ENCODE measurements around the gene ANKRD12. TPM values are rescaled to one million over a fixed set of nuclear protein-coding genes. Genes with fewer than 3 reads are reported as not detected.

ANKRD12 gene
- total RNA-seq, 6 experiments from 2014 or later = 26.5 to 31.3 (median 29.8) TPM

DNA sequence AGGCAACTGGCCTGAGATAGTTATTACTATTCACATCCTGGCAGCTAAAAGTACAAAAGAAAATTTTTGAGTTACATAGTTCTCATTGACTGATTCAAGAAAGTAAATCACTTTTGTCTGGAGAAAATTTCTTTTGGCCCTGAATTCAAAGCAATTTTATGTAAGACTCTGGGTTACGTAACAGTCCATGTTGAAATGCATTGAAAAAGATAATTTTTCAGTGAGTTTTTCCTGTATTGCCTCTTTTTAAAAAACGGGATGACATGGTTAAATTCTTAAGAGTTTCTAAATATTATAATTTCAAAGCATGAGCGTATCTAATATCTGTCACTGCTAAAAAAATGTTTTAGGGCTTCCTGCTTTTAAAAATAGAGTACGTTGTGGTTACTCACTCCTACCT is 72.7 kb downstream of the ANKRD12 start:
- Mint-ChIP-seq H3K36me3 (ENCODE audit: low read depth) (peaks cover 20% of the 10 kb centered on the region), H3K9me3 (no peaks in the 10 kb centered on the region), H3K27me3 (ENCODE audit: insufficient read depth) (no peaks in the 10 kb centered on the region), H3K4me3 (no peak overlapping the region), H3K27ac (no peak overlapping the region), H3K4me1 (ENCODE audit: low read depth) (peaks cover 20% of the 10 kb centered on the region)
- DNase-seq = no peak
- TF ChIP-seq, protein P1, sequence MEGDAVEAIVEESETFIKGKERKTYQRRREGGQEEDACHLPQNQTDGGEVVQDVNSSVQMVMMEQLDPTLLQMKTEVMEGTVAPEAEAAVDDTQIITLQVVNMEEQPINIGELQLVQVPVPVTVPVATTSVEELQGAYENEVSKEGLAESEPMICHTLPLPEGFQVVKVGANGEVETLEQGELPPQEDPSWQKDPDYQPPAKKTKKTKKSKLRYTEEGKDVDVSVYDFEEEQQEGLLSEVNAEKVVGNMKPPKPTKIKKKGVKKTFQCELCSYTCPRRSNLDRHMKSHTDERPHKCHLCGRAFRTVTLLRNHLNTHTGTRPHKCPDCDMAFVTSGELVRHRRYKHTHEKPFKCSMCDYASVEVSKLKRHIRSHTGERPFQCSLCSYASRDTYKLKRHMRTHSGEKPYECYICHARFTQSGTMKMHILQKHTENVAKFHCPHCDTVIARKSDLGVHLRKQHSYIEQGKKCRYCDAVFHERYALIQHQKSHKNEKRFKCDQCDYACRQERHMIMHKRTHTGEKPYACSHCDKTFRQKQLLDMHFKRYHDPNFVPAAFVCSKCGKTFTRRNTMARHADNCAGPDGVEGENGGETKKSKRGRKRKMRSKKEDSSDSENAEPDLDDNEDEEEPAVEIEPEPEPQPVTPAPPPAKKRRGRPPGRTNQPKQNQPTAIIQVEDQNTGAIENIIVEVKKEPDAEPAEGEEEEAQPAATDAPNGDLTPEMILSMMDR (IDR thresholded peaks at IDR 0.05) = no peak

DNA sequence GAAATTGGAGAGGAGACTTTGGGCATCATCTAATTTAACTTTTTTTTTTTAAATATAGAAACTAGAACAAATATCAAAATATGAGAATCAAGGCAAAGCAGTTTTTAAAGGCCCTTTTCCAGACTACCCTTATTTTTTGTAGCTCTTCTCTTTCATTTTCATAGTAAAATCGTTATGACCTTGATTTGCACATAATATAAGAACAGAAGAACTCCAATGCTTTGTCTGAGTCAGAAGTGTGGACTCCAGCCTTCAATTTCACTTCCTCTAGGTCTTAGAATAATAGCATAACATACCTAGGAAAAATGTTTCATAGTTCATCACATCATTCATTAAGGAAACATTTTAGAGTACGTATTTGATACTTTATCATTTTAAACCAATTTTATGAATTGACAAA is 74.4 kb downstream of the ANKRD12 start:
- Mint-ChIP-seq H3K4me3 (no peak overlapping the region), H3K4me1 (ENCODE audit: low read depth) (peaks cover 20% of the 10 kb centered on the region), H3K27me3 (ENCODE audit: insufficient read depth) (no peaks in the 10 kb centered on the region), H3K27ac (no peak overlapping the region), H3K36me3 (ENCODE audit: low read depth) (peaks cover 33% of the 10 kb centered on the region), H3K9me3 (no peaks in the 10 kb centered on the region)
- TF ChIP-seq, protein P1 (IDR thresholded peaks at IDR 0.05) = no peak
- no peak for DNase-seq

DNA sequence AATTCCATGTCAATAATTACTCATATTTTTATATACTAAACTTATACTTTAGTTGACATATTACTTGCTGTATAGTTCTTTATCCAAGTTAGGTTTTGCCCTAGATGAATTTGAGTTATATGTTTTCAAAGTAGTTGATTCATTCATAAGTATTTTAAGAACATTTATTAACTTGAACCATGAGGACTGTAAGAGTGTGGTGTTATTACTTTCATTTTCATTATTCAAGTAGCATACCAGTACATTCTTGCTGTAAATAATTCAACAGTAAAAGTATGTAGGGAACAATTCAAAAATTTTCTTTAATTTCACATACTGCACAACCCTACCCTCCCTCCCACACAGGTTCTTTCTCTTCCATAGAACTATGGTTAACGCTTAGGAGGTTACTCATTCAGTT is 75.4 kb downstream of the ANKRD12 start:
- DNase-seq = no peak
- Mint-ChIP-seq H3K4me1 (ENCODE audit: low read depth) (peaks cover 20% of the 10 kb centered on the region), H3K27ac (no peak overlapping the region), H3K9me3 (no peaks in the 10 kb centered on the region), H3K4me3 (no peak overlapping the region), H3K27me3 (ENCODE audit: insufficient read depth) (no peaks in the 10 kb centered on the region), H3K36me3 (ENCODE audit: low read depth) (peaks cover 40% of the 10 kb centered on the region)
- TF ChIP-seq, protein P1 (IDR thresholded peaks at IDR 0.05) = no peak

DNA sequence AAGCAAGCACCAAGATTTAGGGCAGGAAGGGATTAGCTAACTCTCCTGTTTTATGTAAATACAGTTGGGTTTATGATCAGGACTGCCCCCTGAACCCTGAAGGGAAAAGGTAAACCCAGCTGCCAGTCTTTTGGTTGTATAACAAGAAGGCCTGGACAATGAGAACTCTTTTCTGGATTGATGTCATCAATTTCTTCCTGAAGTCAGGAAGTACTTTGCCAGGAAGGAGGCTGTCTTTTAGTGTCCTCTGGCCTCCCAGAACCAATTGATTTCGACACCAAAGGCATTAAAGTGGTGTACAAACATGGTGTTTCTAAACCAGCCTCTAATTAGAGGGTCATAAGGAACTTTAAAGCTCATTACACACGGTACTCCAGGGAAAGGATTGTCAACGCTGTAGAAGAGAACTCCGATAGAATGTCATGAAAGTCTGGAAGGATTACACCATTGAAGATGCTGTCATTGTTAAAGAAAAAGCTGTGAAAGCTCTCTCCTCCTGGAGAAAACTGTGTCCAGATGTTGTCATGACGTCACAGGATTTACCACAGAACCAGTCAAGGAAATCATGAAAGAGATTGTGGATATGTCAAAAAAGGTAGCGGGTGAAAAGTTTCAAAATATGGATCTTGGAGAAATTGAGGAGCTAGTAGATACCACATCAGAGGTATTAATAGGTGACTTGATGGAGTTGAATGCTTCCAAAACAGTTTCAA is 78.8 kb downstream of the ANKRD12 start:
- no peak overlapping the region; the same call in 1 of the 2 replicates for H3K27ac Mint-ChIP-seq

DNA sequence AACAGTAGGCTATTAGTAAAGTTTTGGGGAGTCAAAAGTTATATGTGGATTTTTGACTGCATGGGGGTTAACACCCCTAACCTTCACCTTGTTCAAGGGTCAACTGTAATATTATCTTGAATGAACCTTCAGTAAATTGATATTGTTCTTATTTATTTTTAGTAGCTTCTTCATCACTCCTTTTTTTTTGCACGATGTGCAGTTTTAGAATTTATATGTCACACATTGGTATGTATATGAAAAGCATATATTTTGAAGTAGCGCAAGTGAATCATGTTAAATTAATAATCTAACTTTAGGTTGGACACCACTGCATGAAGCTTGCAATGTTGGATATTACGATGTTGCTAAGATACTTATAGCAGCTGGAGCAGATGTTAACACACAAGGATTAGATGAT is 79.9 kb downstream of the ANKRD12 start:
- Mint-ChIP-seq H3K9me3 (no peaks in the 10 kb centered on the region), H3K4me3 (no peak overlapping the region), H3K4me1 (ENCODE audit: low read depth) (no peaks in the 10 kb centered on the region), H3K27me3 (ENCODE audit: insufficient read depth) (no peaks in the 10 kb centered on the region), H3K27ac (no peak overlapping the region), H3K36me3 (ENCODE audit: low read depth) (peaks cover 57% of the 10 kb centered on the region)
- TF ChIP-seq, protein P1 (IDR thresholded peaks at IDR 0.05) = no peak
- DNase-seq = no peak

More for the DNA sequence above, 78.8 kb downstream of the ANKRD12 start:
- DNase-seq = no peak
- Mint-ChIP-seq H3K9me3 (no peaks in the 10 kb centered on the region), H3K27me3 (ENCODE audit: insufficient read depth) (no peaks in the 10 kb centered on the region), H3K36me3 (ENCODE audit: low read depth) (peaks cover 52% of the 10 kb centered on the region), H3K4me1 (ENCODE audit: low read depth) (peaks cover 5% of the 10 kb centered on the region), H3K4me3 (no peak overlapping the region)
- TF ChIP-seq, protein P1 (IDR thresholded peaks at IDR 0.05) = no peak
